ENCODE data around the gene TFPT.
A peak's percentile ranks its signal among the peaks of the same experiment; 100 is the strongest.

Gene TFPT

GRCh38 chr19:54155694-54156093 is 40.2 kb upstream of the TFPT start:
- H3K27ac ChIP-seq: peak overlapping the region; percentile 97
- no peak for TF ChIP-seq CTCF (conservative IDR thresholded peaks at IDR 0.05; ENCODE audit: low read depth)
- CTCF ChIA-PET: interaction anchor here (0.5 to 1.7 kb wide), 2 partner anchors 46 to 76 kb away, joined by 3 read pairs; no protein-coding TSS in a partner anchor
- DNase-seq (ENCODE audit: low spot score): no peak
- POLR2A ChIA-PET (ENCODE audit: low non-redundant PET): no interaction called here

- TF ChIP-seq CTCF (conservative IDR thresholded peaks at IDR 0.05; ENCODE audit: low read depth): no peak
- peak overlapping the region; percentile 97 for H3K27ac ChIP-seq
- ChIA-PET CTCF (no interaction called here), POLR2A (ENCODE audit: low non-redundant PET) (no interaction called here)
- DNase-seq (ENCODE audit: low spot score): no peak
Observed at GRCh38 chr19:54154603-54155345, 39.3 kb upstream of the TFPT start.

GRCh38 chr19:54153731-54154326 is 38.4 kb upstream of the TFPT start:
- CTCF ChIA-PET: no interaction called here
- H3K27ac ChIP-seq: peak overlapping the region; percentile 65

GRCh38 chr19:54152878-54153524 is 37.5 kb upstream of the TFPT start:
- ChIA-PET CTCF (no interaction called here), POLR2A (ENCODE audit: low non-redundant PET) (no interaction called here)
- peak overlapping the region; percentile 65 for H3K27ac ChIP-seq
- DNase-seq (ENCODE audit: low spot score): no peak
- no peak for TF ChIP-seq CTCF (conservative IDR thresholded peaks at IDR 0.05; ENCODE audit: low read depth)

More at GRCh38 chr19:54153731-54154326, 38.4 kb upstream of the TFPT start:
- TF ChIP-seq CTCF (conservative IDR thresholded peaks at IDR 0.05; ENCODE audit: low read depth): no peak
- POLR2A ChIA-PET (ENCODE audit: low non-redundant PET): no interaction called here
- DNase-seq (ENCODE audit: low spot score): no peak

- POLR2A ChIA-PET (ENCODE audit: low non-redundant PET): no interaction called here
- H3K27ac ChIP-seq: peak overlapping the region; percentile 65
- TF ChIP-seq CTCF (conservative IDR thresholded peaks at IDR 0.05; ENCODE audit: low read depth): no peak
- DNase-seq (ENCODE audit: low spot score): no peak
- CTCF ChIA-PET: no interaction called here
Observed at GRCh38 chr19:54152267-54152666, 36.8 kb upstream of the TFPT start.

- CTCF ChIA-PET: no interaction called here
- peak overlapping the region; percentile 65 for H3K27ac ChIP-seq
- POLR2A ChIA-PET (ENCODE audit: low non-redundant PET): no interaction called here
- no peak for TF ChIP-seq CTCF (conservative IDR thresholded peaks at IDR 0.05; ENCODE audit: low read depth)
- DNase-seq (ENCODE audit: low spot score): no peak
Observed at GRCh38 chr19:54151362-54152035, 36.0 kb upstream of the TFPT start.

Data from RWPE1 (cell line).